GM21619 (cell line): ENCODE results near the gene ARID3A.

Source experiments
- ATAC-seq: cut with Tn5 transposase; IDR thresholded peaks from one replicate; pipeline ENCODE4 v1.9.1; 2021; ENCODE audit not compliant: unreplicated experiment

Gene ARID3A

DNA sequence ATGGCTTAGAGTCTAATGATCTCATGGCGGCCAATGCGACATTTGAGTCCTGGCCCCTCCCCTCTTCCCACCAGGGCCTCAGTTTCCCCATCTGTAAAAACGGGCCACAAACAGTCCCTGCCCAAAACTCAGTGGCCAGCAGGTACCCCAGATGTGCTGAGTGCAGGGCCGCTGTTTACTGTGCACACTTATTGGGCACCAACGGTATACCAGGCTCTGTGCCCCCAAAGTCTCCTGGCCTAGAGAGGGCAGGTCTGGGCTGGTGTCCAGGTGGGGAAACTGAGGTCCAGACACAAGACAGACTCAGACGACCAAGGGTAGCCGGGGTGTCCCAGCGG is 34.7 kb downstream of the ARID3A start:
- ATAC-seq, result no peak

DNA sequence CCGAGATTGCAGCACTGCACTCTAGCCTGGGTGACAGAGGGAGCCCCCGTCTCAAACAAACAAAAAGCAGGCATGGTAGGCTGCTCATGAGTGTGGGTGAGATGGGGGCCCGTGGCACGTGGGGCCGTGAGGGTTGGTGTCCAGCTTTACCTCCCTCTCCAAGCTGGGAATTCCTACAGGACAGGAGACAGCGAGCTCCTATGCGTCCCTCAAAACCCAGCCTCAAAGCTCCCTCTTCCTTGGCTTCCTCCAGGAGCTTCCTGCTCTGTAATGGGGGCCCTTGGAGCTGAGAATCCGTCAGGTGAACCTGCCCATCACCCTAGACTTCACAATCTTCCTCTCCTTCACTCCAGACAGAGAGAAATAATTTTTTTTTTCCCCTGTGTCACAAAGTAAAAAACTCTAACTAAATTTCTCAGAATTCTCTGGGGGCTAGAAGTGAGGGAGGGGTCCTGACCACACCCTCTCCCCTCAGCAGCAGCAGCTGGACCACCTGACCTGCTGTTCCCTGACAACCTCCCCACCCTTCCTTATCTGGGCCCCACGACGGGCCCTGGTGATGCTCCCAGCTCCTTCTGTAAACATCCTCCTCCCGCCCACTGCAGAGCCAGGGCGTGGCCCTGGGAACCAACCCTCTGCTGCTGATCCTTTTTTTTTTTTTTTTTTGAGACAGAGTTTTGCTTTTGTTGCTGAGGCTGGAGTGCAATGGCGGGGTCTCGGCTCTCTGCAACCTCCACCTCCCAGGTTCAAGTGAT is 36.2 kb downstream of the ARID3A start:
- ATAC-seq, result no peak

DNA sequence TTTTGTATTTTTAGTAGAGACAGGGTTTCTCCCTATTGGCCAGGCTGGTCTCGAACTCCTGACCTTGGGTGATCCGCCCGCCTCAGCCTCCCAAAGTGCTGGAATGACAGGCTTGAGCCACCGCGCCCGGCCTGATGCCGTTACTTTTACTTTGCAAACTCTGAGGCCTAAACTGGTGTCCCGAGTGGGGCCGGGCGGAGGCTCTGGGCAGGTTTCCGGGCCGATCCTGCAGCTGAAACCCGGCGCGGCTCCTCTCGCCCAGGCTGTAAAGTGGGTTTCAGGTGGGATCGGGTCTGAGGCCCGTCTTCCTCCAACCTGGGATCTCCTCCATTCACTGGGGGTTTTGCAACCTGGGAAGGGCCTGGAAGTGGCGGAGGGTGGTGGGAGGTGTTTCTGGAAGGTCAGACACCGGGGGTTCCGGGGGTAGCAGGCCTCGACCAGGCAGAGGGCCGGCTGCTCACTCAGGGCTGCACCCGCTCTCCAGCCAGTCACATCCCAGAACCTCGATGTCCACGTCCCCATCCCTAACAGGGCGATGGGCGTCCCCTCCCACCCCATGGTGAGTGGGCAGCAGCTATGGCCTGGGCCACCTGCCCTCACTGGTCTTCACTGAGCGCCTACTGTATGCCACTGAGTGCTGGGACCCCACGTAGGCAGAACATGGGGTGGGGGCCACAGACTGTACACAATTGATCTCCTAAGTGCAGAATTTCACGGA is 37.0 kb downstream of the ARID3A start:
- no peak for ATAC-seq

DNA sequence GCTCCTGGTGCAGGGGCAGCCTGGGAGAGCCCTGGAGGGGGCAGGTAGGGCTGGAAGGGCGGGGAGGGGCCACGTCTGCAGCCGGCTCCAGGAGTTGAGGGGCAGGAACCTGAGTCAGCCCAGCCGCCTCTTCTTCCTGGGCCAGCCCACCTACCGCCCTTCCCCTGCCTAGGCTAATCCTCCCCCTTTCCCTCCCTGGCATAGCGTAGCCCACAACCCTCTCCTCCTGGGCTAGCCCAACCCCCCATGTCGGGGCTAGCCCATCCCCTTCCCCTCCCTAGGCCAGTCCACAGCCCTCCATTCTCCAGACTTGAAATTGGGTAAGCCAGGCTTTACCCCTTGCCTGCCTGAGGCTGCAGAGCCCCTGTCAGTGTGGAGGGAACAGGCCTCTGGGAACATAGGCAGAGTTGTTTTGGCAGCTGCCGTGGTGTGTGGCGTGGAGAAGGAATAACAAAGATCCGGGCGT is 37.7 kb downstream of the ARID3A start:
- ATAC-seq, result no peak

DNA sequence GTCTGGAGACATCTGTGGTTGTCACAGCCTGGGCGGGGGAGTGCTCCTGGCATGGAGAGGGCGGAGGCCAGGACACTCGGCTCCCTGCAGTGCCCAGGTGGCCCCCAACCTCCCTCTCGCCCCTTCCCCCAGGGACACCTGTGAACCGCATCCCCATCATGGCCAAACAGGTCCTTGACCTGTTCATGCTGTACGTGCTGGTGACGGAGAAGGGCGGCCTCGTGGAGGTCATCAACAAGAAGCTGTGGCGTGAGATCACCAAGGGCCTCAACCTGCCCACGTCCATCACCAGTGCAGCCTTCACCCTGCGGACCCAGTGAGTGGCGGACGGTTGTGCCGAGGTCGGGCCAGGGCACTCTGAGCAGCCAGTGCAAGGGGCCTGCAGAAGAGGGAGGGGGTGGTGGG is 38.3 kb downstream of the ARID3A start:
- no peak for ATAC-seq

DNA sequence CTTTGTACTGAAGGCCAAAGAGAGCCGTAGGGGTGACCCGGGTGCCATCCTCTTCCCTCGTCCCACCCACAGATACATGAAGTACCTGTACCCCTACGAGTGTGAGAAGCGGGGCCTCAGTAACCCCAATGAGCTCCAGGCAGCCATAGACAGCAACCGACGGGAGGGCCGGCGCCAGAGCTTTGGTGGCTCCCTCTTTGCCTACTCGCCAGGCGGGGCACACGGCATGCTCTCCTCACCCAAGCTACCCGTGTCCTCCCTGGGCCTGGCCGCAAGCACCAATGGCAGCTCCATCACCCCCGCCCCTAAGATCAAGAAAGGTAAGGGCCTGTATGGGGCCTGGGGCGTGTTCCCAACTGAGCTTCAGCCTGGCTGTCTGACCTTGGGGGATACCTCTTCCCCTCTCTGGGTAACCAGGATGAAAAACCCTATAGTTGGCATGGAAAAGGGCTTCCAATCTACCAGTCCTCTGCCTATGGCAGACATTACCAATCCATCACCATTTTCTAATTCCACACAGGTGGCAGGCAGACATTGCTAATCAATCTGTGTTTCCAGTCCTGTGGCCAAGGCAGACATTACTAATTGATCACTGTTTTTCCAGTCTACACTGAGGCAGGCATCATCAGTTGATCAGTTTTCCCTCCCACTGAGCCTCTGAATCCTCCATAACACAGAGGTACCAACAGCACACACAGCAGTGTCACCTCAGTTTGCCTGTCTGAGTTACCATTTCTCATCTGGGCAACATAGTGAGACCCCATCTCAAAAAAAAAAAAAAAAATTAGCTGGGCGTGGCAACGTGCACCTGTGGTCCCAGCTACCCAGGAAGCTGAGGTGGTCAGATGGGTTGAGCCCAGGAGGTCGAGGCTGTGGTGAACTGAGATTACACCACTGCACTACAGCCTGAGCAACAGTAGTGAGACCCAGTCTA is 39.2 kb downstream of the ARID3A start:
- no peak for ATAC-seq

DNA sequence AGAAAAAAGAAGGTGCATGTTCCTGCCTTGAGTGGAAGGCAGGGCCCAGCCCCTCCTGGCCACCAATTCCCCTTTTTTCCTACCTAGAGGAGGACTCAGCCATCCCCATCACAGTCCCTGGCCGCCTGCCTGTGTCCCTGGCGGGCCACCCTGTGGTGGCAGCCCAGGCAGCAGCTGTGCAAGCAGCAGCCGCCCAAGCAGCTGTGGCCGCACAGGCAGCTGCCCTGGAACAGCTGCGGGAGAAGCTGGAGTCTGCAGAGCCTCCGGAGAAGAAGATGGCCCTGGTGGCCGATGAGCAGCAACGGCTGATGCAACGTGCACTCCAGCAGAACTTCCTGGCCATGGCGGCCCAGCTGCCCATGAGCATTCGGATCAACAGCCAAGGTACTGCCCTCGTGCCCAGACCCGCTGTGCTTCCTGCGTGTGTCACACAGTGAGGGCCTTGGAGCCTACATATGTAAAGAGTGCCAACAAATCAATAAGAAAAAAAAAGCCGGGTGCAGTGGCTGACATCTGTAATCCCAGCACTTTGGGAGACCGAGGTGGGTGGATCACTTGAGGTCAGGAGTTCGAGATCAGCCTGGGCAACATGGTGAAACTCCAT is 40.8 kb downstream of the ARID3A start:
- ATAC-seq, result no peak

DNA sequence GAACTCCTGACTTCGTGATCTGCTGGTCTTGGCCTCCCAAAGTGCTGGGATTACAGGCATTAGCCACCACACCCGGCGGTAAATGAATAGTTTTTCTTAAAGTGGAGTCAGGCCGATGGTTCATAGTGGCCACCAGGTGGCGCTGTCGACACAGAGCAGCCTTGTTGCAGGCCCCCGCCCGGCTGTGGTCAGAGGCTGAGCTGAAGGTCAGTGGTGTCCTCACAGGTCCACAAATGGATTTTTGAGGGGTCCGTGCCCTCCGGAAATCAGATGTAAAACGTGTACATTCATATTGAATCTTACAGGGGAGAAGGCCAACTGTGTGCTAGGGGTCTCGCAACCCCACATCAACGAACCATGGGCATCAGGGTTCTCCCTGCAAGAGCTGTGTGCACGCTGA is 44.9 kb downstream of the ARID3A start:
- ATAC-seq, result no peak

DNA sequence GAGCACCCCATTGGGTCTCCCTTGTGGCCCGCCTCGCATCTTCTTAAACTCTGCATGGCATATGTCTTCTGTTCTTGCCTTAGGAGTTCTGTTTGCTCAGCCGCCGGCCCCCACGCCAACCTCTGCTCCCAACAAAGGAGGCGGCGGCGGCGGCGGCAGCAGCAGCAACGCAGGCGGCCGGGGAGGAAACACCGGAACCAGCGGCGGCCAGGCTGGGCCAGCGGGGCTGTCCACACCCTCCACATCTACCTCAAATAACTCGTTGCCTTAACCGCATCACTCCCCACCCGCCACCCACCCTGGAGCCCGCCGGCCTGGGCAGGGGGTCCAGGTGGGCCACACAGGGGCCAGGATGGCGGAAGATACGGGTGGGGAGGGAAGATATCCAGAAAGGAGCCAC is 46.0 kb downstream of the ARID3A start:
- ATAC-seq, result no peak

DNA sequence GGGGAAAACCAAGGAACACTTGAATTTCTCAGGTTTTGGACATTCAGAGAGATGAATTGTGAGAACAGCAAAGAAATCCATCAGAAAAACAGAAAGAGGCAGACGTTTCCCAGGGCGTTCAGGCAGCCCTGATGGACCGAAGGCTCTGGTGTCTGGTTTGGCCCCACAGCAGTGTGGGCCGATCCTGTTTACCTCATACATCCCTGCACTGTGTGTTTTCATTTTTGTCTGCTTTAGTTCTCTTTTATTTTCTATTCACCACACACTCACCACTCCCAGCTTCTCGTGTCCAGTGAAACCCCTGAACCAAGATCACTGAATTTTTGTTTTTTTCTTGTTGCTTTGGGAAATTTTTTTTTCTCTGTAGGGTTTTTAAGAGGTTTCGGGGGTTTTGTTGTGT is 46.4 kb downstream of the ARID3A start:
- no peak for ATAC-seq

DNA sequence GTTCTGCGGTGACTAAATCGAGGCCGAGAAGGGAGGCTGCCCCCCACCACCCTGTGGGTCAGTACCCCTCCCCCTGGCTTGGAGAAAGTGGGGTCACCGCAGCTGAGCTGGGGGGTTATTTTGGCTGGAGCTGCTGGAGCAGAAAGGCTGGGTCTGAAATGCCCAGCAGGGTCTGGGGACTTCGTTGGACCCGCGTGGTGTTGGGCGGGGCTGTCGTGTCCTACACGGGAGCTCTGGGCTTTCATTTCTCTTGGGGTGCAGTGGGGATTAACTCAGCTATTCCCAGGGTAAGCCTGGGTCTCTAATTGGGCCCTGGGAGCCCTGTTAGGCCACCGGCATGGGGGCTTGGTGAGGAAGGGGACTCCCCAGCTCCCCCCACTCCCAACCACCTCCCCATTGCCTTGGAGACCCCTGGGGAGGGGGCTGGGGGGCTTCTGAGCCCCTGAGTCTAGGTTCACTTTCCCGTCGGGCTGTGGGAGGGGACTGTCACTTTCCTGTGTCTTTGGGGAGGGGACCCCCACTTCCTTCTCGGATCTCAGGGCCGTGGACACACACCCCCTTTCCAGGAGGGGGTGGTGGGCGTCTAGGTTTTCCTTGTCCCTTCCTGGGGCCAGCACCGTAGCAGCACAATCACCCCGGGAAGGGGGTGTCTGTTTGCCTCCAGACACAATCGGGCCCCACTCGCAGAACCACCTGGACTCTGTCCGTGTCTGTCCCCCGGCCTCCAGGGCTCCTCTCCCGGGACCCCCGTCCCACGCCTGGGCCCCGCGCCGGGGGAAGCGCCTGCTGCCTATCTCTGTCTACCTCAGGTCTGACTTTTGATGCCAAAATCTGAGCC is 48.1 kb downstream of the ARID3A start:
- ATAC-seq, result no peak

DNA sequence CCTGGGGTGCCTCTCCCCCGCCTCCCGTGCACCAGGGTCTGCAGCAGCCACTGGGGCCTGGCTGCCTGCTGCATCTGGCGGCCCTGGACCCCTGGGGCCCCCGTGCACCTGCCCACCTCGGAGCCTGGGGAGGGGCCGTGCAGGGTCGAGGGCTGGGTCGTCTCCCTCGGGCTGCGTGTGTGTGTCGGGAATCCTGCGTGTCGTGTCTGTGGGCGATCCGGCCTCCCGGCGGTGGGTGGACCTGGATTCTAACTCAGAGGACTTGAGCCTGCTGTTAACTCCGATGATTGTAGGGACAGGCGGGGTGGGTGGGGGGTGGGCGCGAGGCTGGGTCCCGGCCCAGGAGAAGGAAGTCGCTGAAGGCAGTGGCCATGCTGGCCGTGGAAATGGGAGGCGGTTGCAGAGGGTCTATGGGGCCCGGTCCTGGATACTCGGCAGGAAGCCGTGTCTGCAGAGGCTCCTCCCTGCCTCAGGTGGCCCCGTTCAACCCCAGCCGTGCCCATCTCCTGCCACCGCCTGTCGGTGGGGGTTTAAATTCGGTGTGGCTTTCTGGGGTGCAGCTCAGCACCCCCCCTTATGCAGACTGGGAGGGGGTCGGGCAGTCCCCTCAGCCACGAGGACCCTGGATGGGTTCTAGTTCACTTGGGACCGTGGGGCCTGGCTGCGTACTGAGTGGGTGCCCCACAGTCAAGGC is 48.9 kb downstream of the ARID3A start:
- no peak for ATAC-seq

DNA sequence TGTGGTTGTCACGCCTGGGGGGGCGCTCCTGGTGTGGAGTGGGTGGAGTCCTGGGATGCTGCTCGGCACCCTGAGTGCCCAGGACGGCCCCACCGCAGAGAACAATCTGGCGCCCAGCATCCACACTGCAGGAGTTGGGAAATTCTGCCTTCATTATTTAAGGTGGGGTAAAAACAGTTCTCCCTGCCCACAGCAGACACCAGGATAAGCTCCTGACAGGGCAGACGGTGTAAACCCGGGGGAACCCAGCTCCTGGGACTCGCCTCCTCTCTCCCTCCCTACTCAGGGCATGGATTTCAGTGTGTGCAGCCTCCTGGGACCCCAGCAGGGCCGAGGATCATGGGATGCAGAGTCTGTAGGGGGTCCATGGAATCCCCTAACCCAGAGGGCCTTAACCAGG is 50.6 kb downstream of the ARID3A start:
- ATAC-seq, result no peak

DNA sequence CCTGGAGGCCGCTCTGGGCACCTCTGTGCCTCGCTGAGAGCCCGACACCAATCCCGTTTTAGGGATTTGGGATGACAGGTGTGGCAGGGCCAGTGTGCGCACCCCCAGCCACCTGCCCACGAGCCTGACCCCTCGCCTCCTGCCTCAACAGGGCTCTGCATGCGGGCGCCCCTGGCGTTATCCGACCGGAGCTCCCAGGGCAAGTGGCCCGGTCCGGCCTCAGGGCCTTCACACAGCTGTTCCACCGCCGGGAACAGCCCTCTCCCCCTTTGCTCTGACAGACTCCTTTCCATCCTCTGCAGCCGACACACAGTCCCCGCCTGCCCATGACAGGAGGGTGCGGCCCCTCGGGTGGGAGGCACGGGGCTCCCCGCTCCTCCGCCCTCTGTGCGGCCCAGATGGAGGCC is 51.2 kb downstream of the ARID3A start:
- ATAC-seq, result no peak

DNA sequence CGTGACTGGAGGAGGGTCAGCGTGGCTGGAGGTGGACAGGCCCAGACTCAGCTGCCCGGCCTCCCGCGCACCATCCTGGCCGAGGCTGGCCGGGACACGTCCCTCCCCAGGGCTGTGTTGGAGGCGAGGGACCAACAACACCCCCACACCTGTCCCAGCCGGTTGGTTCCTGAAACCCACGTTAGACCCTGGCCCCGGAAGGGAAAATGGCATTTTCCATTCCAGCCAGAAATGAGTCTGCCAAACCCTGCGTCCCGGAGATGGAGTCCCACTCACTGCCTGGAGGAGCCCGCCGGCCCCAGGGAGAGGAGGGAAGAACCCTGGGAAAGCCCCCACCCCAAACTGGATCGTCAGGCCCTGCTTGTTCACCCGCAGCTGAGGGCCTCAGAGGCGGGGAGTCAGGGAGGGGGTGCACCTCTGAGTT is 53.5 kb downstream of the ARID3A start:
- ATAC-seq, result no peak

DNA sequence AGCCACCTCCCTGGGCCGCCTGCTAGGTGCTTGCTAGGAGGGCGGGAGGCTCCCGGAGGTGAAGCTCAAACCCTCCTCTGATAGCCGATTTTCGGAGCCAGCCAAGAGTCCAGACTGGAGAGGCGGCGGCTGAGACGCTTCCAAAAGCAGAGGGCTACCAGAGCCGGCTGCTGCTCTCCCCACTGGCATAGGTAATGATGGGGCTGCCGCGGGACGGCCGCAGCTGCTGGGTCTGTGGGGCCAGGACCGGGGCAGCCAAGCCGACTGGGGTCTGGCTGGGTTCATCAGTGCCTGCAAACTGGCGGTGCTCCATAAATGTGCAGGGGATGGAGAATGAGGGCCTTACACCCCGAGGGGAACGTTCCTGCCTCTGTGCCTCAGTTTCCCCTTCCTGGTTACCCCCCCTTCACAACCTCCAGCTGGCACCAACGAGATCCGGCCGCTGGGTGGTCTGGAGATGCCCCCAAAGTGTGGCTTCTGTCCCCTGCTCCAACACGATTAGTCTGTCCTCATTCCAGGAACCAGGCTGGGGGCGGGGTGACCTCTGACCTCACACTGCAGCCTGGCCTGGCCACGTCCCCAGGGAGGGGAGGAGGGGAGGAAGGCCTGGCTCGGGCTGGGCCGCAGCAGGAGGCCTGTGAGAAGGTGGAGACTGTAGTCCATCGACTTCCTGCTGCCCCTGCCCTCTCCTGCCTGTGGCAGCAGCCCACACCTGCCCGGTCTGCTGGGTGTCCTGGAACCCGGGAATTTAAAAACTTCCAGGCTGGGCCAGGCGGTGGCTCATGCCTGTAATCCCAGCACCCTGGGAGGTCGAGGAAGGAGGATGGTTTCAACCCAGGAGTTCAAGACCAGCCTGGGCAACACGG is 54.5 kb downstream of the ARID3A start:
- no peak for ATAC-seq

DNA sequence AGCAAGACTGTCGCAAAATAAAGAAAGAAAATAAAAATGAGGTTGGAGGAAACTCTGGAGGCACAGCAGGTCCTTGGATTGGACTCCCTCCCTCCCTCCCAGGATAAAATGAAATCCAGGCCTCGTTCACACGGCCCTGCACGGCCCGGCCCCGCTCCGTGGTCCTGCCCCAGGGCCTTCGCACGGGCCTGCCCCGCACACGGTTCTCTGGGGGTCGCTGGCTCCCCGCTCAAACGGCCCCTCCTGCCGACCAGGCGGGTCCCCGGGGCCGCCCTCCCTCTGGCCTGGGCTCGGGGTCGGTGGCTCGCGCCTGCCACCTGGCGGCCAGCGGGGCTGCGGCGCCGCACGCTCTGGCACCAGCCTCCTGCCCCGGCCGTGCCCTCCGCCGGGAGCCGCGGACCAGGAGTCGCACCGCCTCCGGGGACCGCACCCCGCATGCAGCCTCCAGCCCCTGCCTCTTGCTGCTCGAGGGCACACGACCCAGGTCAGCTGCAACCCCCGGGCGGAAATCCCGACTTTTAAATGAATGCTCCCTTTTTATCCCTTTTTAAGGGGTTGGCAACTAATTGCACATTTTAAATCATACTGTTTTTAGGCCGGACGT is 56.8 kb downstream of the ARID3A start:
- no peak for ATAC-seq
